Measurements from ENCODE around the gene UBE2Z. TPM values are rescaled to one million over a fixed set of nuclear protein-coding genes. Genes with fewer than 3 reads are reported as not detected.

Gene UBE2Z
- total and polyA plus RNA-seq, 2 of the 13 experiments (the other 11 are each of a cell fraction or from before 2014, with no cell fraction given), result 63.2 to 122 TPM

DNA sequence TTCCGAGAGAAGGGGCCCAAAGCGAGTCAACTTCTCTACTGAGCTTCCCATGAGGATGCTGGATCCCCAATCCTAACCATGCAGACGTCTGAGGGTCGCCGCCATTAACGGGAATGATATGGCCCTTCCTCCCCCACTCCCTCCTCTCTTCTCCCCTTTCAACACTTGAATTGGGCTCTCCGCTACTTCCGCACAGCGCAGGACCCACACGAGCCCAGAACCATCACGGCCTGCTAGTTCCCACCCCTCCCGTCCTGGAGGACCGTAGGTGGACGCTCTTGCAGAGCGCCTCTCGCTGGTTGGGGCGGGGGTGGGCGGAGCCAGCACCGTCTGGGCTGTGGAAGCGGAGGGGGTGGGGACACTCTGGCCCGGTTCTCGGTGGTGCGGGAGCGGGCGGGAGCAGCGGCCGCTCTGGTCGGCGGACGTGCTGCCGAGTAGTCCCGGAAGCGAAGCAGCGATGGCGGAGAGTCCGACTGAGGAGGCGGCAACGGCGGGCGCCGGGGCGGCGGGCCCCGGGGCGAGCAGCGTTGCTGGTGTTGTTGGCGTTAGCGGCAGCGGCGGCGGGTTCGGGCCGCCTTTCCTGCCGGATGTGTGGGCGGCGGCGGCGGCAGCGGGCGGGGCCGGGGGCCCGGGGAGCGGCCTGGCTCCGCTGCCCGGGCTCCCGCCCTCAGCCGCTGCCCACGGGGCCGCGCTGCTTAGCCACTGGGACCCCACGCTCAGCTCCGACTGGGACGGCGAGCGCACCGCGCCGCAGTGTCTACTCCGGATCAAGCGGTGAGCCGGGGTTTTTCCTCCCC lies at the start of gene UBE2Z (continued):
- TF ChIP-seq, protein P1, sequence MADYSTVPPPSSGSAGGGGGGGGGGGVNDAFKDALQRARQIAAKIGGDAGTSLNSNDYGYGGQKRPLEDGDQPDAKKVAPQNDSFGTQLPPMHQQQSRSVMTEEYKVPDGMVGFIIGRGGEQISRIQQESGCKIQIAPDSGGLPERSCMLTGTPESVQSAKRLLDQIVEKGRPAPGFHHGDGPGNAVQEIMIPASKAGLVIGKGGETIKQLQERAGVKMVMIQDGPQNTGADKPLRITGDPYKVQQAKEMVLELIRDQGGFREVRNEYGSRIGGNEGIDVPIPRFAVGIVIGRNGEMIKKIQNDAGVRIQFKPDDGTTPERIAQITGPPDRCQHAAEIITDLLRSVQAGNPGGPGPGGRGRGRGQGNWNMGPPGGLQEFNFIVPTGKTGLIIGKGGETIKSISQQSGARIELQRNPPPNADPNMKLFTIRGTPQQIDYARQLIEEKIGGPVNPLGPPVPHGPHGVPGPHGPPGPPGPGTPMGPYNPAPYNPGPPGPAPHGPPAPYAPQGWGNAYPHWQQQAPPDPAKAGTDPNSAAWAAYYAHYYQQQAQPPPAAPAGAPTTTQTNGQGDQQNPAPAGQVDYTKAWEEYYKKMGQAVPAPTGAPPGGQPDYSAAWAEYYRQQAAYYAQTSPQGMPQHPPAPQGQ (CRISPR knock-in tag; IDR thresholded peaks at IDR 0.05; ENCODE audit: borderline replicate concordance), result no peak
- TF ChIP-seq NFKB2 (CRISPR knock-in tag; IDR thresholded peaks at IDR 0.05; ENCODE audit: borderline replicate concordance) (peak; percentile 98), GPN1 (CRISPR knock-in tag; IDR thresholded peaks at IDR 0.05; ENCODE audit: borderline replicate concordance) (0 out of 2 replicates have a peak, but pooled peaks have one; percentile 69), ZNF180 (CRISPR knock-in tag; IDR thresholded peaks at IDR 0.05; ENCODE audit: borderline replicate concordance, low read depth) (no peak), ZNF83 (CRISPR knock-in tag; IDR thresholded peaks at IDR 0.05; ENCODE audit: borderline replicate concordance) (no peak), ZNF773 (CRISPR knock-in tag; IDR thresholded peaks at IDR 0.05; ENCODE audit: borderline replicate concordance) (0 out of 2 replicates have a peak, but pooled peaks have one; percentile 20), RFXAP (CRISPR knock-in tag; IDR thresholded peaks at IDR 0.05; ENCODE audit: borderline replicate concordance) (peak; percentile 84; the same call in 1 of the 2 replicates), MAFG (CRISPR knock-in tag; IDR thresholded peaks at IDR 0.05) (no peak), ZNF644 (CRISPR knock-in tag; IDR thresholded peaks at IDR 0.05; ENCODE audit: low read depth) (peak; percentile 67; the same call in 1 of the 2 replicates), GABPA (IDR thresholded peaks at IDR 0.05; ENCODE audit: low read depth, low read length) (peak; percentile 65), GABPA (CRISPR knock-in tag; IDR thresholded peaks at IDR 0.05; ENCODE audit: low read depth) (peak; percentile 80), NCOR1 (IDR thresholded peaks at IDR 0.05; ENCODE audit: borderline replicate concordance, low read length) (no peak), ZNF530 (CRISPR knock-in tag; IDR thresholded peaks at IDR 0.05; ENCODE audit: low read depth) (no peak), ARNT2 (CRISPR knock-in tag; IDR thresholded peaks at IDR 0.05; ENCODE audit: low read depth) (peak; percentile 91), HOXD1 (CRISPR knock-in tag; IDR thresholded peaks at IDR 0.05) (peak; percentile 80), ZBTB20 (CRISPR knock-in tag; IDR thresholded peaks at IDR 0.05; ENCODE audit: borderline replicate concordance, low read depth) (peak; percentile 92), ZNF788 (CRISPR knock-in tag; IDR thresholded peaks at IDR 0.05; ENCODE audit: borderline replicate concordance) (peak; percentile 92; the same call in 1 of the 2 replicates)
- TF ChIP-seq, protein P2, sequence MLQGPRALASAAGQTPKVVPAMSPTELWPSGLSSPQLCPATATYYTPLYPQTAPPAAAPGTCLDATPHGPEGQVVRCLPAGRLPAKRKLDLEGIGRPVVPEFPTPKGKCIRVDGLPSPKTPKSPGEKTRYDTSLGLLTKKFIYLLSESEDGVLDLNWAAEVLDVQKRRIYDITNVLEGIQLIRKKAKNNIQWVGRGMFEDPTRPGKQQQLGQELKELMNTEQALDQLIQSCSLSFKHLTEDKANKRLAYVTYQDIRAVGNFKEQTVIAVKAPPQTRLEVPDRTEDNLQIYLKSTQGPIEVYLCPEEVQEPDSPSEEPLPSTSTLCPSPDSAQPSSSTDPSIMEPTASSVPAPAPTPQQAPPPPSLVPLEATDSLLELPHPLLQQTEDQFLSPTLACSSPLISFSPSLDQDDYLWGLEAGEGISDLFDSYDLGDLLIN (CRISPR knock-in tag; IDR thresholded peaks at IDR 0.05; ENCODE audit: borderline replicate concordance), result no peak
- TF ChIP-seq, protein P3, sequence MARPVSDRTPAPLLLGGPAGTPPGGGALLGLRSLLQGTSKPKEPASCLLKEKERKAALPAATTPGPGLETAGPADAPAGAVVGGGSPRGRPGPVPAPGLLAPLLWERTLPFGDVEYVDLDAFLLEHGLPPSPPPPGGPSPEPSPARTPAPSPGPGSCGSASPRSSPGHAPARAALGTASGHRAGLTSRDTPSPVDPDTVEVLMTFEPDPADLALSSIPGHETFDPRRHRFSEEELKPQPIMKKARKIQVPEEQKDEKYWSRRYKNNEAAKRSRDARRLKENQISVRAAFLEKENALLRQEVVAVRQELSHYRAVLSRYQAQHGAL (CRISPR knock-in tag; IDR thresholded peaks at IDR 0.05; ENCODE audit: not compliant biosample characterization), result no peak
- TF ChIP-seq, protein P4, sequence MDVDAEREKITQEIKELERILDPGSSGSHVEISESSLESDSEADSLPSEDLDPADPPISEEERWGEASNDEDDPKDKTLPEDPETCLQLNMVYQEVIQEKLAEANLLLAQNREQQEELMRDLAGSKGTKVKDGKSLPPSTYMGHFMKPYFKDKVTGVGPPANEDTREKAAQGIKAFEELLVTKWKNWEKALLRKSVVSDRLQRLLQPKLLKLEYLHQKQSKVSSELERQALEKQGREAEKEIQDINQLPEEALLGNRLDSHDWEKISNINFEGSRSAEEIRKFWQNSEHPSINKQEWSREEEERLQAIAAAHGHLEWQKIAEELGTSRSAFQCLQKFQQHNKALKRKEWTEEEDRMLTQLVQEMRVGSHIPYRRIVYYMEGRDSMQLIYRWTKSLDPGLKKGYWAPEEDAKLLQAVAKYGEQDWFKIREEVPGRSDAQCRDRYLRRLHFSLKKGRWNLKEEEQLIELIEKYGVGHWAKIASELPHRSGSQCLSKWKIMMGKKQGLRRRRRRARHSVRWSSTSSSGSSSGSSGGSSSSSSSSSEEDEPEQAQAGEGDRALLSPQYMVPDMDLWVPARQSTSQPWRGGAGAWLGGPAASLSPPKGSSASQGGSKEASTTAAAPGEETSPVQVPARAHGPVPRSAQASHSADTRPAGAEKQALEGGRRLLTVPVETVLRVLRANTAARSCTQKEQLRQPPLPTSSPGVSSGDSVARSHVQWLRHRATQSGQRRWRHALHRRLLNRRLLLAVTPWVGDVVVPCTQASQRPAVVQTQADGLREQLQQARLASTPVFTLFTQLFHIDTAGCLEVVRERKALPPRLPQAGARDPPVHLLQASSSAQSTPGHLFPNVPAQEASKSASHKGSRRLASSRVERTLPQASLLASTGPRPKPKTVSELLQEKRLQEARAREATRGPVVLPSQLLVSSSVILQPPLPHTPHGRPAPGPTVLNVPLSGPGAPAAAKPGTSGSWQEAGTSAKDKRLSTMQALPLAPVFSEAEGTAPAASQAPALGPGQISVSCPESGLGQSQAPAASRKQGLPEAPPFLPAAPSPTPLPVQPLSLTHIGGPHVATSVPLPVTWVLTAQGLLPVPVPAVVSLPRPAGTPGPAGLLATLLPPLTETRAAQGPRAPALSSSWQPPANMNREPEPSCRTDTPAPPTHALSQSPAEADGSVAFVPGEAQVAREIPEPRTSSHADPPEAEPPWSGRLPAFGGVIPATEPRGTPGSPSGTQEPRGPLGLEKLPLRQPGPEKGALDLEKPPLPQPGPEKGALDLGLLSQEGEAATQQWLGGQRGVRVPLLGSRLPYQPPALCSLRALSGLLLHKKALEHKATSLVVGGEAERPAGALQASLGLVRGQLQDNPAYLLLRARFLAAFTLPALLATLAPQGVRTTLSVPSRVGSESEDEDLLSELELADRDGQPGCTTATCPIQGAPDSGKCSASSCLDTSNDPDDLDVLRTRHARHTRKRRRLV (CRISPR knock-in tag; IDR thresholded peaks at IDR 0.05), result no peak; the same call in 1 of the 2 replicates

Measured in HepG2 (cell line).